Activated naive CD4-positive, alpha-beta T cell treated with anti-CD3 and anti-CD28 coated beads, Interleukin-2, amount 50 U/mL, for 72 hours (primary cell): ENCODE measurements around the gene KRTAP5-8. TPM values are rescaled to one million over a fixed set of nuclear protein-coding genes. Genes with fewer than 3 reads are reported as not detected.
"Not testable (repeated sequence)": the region's sequence is repeated elsewhere in the genome, so short reads cannot be mapped to it uniquely, and the experiment has no call there.

Source experiments
- ATAC-seq, 2 donors: fragments of 150-1000 bp; cut with Tn5 transposase; 2 replicates each; pipeline ENCODE4 v1.10.0; 2021; ENCODE audit warnings: mild to moderate bottlenecking in 2 of 2, moderate library complexity in 2 of 2
- DNase-seq, 2 donors: peaks; one replicate each; pipeline ENCODE4 v3.0.0; 2021 to 2022; ENCODE audit warnings: low spot score in 2 of 2
- H3K27ac Mint-ChIP-seq, 2 donors: one replicate each; pipeline ENCODE4 v1.8.0; 2022; ENCODE audit warnings: mild to moderate bottlenecking in 2 of 2, mixed read lengths in 2 of 2
- H3K36me3 Mint-ChIP-seq, 2 donors: one replicate each; pipeline ENCODE4 v1.8.0; 2022; ENCODE audit warnings: mixed read lengths in 2 of 2
- H3K9me3 Mint-ChIP-seq, 2 donors: one replicate each; pipeline ENCODE4 v1.8.0; 2022; ENCODE audit warnings: mixed read lengths in 2 of 2
- total RNA-seq, 2 donors: library from RNA; stranded (reverse); gene quantifications; one replicate each; pipeline ENCODE4 v1.2.3, GENCODE V29; 2022

Gene KRTAP5-8
- total RNA-seq, 2 donors from 2014 or later, result not detected

DNA sequence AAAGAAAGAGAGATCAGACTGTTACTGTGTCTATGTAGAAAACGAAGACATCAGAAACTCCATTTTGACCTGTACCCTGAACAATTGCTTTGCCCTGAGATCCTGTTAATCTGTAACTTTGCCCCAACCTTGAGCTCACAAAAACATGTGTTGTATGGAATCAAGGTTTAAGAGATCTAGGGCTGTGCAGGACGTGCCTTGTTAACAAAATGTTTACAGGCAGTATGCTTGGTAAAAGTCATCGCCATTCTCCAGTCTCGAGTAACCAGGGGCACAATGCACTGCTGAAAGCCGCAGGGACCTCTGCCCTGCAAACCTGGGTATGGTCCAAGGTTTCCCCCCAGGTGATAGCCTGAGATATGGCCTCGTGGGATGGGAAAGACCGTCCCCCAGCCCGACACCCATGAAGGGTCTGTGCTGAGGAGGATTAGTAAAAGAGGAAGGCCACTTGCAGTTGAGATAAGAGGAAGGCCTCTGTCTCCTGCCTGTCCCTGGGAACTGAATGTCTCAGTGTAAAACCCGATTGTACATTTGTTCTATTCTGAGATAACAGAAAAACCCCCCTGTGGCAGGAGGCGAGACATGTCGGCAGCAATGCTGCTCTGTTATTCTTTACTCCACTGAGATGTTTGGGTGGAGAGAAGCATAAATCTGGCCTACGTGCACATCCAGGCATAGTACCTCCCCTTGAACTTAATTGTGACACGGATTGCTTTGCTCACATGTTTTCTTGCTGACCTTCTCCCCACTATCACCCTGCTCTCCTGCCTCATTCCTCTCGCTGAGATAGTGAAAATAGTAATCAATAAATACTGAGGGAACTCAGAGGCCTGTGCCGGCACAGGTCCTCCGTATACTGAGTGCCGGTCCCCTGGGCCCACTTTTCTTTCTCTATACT, 2.9 kb upstream of the KRTAP5-8 start:
- not testable (repeated sequence) for DNase-seq, H3K27ac Mint-ChIP-seq, H3K9me3 Mint-ChIP-seq, H3K36me3 Mint-ChIP-seq, ATAC-seq

DNA sequence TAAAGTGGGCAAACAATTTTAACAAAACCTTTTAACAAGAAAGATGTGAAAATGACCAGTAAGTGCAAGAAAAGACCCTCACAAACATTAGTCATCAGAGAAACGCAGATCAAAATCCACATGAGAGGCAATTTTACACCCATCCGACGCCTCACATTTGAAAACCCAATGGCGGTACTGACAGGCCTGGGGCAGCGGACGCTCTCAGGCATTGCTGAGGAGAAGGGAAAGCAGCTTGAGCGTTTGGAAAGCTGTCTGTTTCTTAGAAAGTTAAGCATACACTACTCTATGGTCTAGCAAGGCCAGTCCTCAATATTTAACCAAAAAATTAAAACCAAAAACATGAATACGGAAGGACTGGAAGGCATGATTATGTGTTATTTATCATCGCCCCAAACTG, 2.0 kb upstream of the KRTAP5-8 start:
- Mint-ChIP-seq H3K27ac (no peak overlapping the region), H3K9me3 (peaks cover 4% of the 10 kb centered on the region in 2 donors), H3K36me3 (peaks cover 4 to 8% of the 10 kb centered on the region in 2 donors)
- DNase-seq (no peak), ATAC-seq (no peak)

DNA sequence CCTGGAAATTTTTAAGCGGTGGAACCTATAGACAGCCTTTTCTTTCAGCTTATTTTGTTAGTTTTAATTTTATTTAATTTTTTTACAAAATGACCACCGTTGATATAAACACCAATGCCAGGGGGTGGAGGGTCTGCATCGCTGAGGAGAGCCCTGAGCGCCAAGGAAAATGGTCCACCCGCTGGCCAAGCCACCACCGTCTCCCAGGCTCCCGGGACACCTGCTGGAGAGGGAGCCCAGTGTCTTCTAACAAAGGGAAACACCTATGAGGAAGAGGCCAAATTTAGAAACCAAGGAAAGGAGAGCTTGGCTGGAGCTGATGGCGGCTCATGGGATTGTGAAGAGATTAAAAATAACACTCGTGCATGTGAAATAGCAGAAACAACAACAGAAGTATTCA, 288 bp upstream of the KRTAP5-8 start:
- H3K36me3 Mint-ChIP-seq, result peaks cover 13 to 15% of the 10 kb centered on the region in 2 donors
- peaks cover 11 to 16% of the 10 kb centered on the region in 2 donors for H3K9me3 Mint-ChIP-seq
- H3K27ac Mint-ChIP-seq, result no peak overlapping the region
- DNase-seq, result no peak
- no peak for ATAC-seq

DNA sequence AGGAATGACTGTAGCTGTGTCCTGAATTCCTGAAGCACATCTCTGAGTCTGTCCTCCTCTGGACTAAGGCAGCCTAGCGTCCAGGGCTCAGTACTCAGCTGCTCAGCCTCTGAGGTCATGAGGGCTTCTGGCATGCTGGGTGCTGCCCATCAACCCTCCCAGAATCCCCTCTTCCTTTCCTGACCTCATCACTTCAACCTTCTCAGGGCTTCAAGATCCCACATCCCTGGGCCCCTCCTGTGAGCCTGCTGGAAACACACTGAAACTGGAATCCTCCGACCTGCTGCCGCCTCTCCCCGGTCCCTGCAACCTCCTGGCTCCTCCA, 803 bp downstream of the KRTAP5-8 start:
- H3K36me3 Mint-ChIP-seq, result peaks cover 15 to 20% of the 10 kb centered on the region in 2 donors
- ATAC-seq (no peak), DNase-seq (no peak)
- no peak overlapping the region for H3K27ac Mint-ChIP-seq
- H3K9me3 Mint-ChIP-seq, result peaks cover 11 to 16% of the 10 kb centered on the region in 2 donors

DNA sequence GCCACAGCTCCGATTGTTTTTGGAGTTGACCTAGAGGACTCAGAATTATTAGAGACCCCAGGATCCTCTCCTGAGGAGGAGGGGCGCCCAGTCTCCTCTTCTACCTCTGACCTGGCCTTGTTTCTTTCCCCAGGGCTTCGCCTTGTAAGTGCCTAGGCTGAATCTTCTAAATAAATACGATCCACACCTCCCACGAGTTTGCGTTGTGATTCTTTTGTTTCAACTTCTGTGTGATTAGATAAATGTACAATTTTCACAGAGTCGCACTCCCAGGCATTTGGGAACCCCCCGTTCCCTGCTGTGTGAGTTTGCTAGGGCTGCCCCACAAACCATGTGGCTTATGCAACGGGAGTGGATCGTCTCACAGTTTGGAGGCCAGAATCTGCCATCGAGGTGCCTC, 1.2 kb downstream of the KRTAP5-8 start:
- Mint-ChIP-seq H3K27ac (no peak overlapping the region), H3K9me3 (peaks cover 11 to 16% of the 10 kb centered on the region in 2 donors), H3K36me3 (peaks cover 15 to 20% of the 10 kb centered on the region in 2 donors)
- DNase-seq, result no peak
- no peak for ATAC-seq

DNA sequence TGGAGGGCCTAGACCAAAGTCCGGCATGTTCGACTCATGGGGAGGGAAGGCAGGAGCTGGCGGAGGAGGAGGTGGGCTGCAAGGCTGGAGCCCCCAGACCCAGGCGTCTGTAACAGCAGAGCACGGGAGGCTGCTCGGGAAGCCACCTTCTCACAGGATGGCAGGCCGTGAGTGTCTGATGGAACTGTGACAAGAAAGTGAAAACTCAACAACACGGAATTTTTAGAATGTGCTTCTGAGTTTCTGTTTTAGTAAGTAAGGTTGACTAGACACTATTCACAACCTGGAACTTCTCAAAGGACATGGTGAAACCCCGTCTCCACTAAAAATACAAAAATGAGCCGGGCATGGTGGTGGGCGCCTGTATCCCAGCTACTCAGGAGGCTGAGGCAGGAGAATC, 2.1 kb downstream of the KRTAP5-8 start:
- ATAC-seq, H3K27ac Mint-ChIP-seq, DNase-seq: not testable (repeated sequence)
- H3K36me3 Mint-ChIP-seq, result peaks cover 15 to 20% of the 10 kb centered on the region in 2 donors
- H3K9me3 Mint-ChIP-seq, result peaks cover 11 to 16% of the 10 kb centered on the region in 2 donors

DNA sequence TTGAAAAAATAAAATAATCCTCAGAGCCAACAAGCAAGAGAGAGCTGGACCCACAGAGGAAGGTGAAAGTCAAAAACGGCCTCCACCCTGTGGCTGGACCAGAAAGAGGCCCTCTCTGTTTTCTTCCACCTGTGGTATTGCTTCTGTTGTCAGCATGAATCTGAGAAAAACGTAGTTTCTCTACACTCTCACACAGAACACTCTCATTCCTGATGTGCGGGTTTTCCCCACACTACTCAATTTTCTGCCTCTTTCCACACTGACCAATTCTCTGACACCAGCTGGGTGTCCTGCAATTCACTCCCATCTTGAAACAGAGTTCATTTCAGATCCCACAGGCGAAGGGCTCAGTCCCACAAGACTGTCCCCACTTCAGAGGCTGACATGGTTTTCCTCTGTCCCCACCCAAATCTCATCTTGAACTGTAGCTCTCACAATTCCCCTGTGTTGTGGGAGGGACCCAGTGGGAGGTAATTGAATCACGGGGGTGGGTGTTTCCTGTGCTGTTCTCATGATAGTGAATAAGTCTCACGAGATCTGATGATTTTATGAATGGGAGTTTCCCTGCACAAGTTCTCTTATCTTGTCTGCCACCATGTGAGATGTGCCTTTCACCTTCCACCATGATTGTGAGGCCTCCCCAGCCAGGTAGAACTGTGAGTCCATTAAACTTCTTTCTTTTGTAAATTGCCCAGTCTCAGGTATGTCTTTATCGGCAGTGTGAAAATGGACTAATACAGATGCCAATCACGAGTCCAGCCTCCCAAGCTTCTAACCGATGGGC, 2.9 kb downstream of the KRTAP5-8 start:
- Mint-ChIP-seq H3K36me3 (peaks cover 15 to 20% of the 10 kb centered on the region in 2 donors), H3K9me3 (peaks cover 11 to 16% of the 10 kb centered on the region in 2 donors), H3K27ac (peak overlapping the region in 1 of 2 donors; percentile 26)
- DNase-seq, result not testable (repeated sequence)
- ATAC-seq, result peak; percentile 50 to 56

DNA sequence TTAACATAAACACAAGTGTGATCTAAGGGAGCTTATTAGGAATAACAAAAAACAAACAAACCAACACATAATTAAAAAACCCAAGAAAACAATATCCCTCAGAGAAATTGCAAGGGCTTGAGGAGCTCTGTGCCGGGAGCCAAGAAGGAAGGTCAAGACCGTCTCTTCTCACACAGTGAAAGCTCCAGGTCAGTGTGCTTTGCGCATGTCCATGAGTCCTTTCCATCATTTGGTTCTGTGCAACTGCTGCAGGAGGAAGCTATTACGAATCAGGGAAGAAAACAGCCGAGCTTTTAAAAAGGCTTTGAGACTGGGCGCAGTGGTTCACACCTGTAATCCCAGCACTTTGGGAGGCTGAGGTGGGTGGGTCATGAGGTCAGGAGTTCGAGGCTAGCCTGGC, 4.6 kb downstream of the KRTAP5-8 start:
- peaks cover 11 to 16% of the 10 kb centered on the region in 2 donors for H3K9me3 Mint-ChIP-seq
- DNase-seq (no peak), ATAC-seq (no peak)
- peaks cover 11 to 20% of the 10 kb centered on the region in 2 donors for H3K36me3 Mint-ChIP-seq
- H3K27ac Mint-ChIP-seq, result peak overlapping the region in 1 of 2 donors; percentile 58

DNA sequence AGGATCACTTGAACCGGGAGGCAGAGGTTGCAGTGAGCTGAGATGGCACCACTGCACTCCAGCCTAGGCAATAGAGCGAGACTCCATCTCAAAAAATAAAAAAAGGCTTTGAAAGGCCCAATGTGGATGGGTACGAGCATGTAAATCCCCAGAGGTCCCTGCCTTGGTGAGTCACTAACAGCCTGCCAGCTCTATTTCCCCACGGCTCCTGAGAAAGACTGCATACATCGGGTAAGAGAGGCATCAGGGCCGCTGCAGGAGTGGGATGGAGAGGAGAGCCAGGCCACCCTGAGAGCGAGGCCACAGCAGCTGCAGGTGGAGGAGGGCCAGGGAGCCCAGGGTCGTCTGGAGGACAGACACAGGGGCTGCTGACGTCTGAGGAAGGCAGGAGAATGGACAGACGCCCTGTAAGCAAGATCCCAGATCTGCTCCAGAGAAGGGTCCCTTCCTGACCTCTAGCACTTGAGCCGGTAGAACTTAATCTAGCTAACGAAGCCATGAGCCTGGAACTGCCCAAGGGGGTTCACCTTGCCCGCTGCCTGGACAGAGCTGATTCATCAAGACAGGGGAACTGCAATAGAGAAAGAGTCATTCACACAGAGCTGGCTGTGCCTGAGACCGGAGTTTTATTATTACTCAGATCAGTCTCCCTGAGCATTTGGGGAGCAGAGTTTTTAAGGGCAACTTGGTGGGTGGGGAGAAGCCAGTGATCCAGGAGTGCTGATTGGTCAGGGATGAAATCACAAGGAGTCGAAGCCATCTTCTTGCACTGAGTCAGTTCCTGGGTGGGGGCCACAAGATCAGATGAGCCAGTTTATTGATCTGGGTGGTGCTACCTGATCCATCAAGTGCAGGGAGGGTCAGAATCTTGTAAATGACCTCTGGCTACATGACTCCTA, 5.3 kb downstream of the KRTAP5-8 start:
- DNase-seq (peak in 1 of 2 donors; percentile 63), ATAC-seq (peak; percentile 28 to 82)
- Mint-ChIP-seq H3K27ac (peak overlapping the region; percentile 31 to 58), H3K9me3 (peaks cover 11 to 16% of the 10 kb centered on the region in 2 donors), H3K36me3 (peaks cover 11 to 20% of the 10 kb centered on the region in 2 donors)

DNA sequence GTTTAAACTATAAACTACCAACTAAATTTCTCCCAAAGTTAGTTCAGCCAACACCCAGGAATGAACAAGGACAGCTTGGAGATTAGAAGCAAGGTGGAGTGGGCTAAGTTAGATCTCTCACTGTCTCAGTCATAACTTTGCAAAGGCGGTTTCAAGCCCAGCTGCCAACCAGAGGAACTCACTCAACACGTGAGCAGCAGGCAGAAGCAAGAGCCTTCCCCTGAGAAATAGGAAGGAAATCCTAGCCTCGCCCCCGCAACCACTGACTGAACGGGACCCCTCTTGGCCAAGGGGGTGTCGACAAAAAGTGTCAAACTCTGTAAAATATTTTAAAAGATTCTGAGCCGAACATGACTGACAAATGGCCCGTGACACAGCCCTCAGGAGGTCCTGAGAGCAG, 6.0 kb downstream of the KRTAP5-8 start:
- Mint-ChIP-seq H3K36me3 (peaks cover 11 to 20% of the 10 kb centered on the region in 2 donors), H3K9me3 (peaks cover 11 to 16% of the 10 kb centered on the region in 2 donors), H3K27ac (peak overlapping the region in 1 of 2 donors; percentile 32)
- DNase-seq (no peak), ATAC-seq (peak in 1 of 2 donors; percentile 20)

DNA sequence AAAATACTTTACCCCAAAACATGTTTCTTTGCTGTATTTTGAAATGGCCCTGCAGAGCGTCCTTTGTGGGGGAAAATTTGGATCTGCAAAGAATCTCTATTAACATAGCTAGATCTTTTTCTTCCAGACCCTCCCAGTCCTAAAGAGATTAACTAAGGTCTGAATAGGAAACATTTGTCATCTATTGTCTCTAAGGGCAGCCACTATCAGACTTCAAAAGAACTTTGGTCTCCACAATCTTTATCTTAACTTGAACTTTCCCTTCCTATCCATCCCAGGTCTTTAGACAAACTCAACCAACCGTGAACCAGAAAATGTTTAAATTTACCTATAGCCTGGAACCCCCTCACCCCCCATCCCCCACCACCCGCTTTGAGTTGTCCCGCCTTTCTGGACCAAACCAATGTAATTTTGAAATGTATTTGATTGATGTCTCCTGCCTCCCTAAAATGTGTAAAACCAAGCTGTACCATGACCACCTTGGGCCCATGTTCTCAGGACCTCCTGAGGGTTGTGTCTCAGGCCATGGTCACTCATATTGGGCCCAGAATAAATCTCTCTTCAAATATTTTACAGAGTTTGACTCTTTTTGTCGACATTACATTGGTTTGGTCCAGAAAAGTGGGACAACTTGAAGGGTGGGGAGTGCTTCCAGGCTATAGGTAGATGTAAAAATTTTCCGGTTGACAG, 6.8 kb downstream of the KRTAP5-8 start:
- Mint-ChIP-seq H3K9me3 (peaks cover 11 to 16% of the 10 kb centered on the region in 2 donors), H3K27ac (peak overlapping the region in 1 of 2 donors; percentile 32), H3K36me3 (peaks cover 11 to 20% of the 10 kb centered on the region in 2 donors)
- ATAC-seq (no peak), DNase-seq (no peak)

DNA sequence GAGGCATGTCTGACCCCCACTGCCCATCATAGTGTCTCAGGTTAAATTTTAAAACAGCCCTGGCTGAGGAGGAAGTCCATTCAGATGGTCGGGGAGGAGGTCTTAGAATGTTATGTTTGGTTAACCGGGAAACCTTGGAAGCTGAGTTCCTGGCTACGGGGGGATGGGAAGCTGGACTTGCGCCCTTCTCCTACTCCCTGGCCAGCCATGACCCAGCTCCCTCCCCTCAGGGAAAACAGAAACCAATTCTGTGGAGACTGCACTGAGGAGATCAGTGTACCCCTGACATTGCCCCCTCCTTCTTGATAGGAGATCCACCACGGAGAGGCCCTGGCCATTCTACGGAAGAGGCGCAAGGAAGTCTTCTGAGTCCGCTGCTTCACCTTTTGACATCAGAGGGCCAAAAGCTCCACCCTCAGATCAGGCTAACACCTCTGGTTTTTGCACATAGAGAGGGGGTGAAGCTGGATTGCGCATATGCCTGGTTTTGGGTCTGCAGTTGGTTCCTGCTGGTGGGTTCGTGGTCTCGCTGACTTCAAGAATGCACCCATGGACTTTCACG, 7.7 kb downstream of the KRTAP5-8 start:
- ATAC-seq, result no peak
- Mint-ChIP-seq H3K27ac (no peak overlapping the region), H3K36me3 (peaks cover 11 to 20% of the 10 kb centered on the region in 2 donors), H3K9me3 (peaks cover 11 to 16% of the 10 kb centered on the region in 2 donors)
- no peak for DNase-seq

DNA sequence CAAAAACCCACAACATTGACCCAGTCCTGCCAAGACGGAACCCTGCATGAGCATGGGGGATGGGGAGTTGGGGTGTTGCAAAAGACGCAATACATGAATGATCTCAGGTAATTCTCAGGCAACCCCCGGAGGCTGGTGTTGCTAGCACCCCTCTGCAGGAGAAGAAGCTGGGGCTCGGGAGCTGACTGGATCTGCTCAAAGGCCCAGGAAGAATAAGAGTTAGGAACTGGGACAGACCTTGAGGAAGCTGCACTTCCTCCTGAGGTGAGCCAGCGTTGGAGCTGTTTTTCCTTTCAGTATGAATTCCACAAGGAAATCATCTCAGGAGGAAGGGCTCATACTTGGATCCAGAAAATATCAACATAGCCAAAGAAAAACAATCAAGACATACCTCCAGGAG, 10.3 kb downstream of the KRTAP5-8 start, which contains the start of gene KRTAP5-9:
KRTAP5-9 (plus strand) TSS at position 301 of the 400 bp plus-strand sequence. CDS start 238 bp downstream, outside the sequence.
- Mint-ChIP-seq H3K36me3 (peaks cover 0 to 3% of the 10 kb centered on the region in 2 donors), H3K27ac (no peak within 1 kb of the TSS), H3K9me3 (no peaks in the 10 kb centered on the region)
- no peak for DNase-seq
- no peak for ATAC-seq

DNA sequence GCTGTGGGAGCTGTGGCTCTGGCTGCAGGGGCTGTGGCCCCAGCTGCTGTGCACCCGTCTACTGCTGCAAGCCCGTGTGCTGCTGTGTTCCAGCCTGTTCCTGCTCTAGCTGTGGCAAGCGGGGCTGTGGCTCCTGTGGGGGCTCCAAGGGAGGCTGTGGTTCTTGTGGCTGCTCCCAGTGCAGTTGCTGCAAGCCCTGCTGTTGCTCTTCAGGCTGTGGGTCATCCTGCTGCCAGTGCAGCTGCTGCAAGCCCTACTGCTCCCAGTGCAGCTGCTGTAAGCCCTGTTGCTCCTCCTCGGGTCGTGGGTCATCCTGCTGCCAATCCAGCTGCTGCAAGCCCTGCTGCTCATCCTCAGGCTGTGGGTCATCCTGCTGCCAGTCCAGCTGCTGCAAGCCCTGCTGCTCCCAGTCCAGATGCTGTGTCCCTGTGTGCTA, 10.9 kb downstream of the KRTAP5-8 start:
- DNase-seq (no peak), ATAC-seq (no peak)
- H3K27ac Mint-ChIP-seq, result no peak overlapping the region
- no peaks in the 10 kb centered on the region for H3K9me3 Mint-ChIP-seq
- H3K36me3 Mint-ChIP-seq, result no peaks in the 10 kb centered on the region

DNA sequence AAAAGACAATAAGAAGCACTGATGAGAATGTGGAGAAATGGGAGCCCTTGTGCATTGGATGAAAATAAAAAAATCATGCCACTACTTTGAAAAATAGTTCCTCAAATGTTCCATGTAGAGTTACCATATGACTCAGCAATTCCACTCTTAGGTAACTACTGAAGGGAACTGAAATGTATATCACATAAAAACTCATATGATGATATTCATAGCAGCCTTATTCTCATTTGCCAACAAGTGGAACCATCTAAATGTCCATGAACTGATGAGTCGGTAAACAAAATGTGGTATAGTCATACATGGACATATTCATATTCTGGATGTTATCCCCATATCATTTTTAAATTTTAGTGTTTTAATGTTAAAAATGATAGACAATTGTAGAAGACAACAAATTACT, 13.9 kb downstream of the KRTAP5-8 start:
- H3K9me3 Mint-ChIP-seq, result no peaks in the 10 kb centered on the region
- ATAC-seq (peak in 1 of 2 donors; percentile 61), DNase-seq (no peak)
- no peak overlapping the region for H3K27ac Mint-ChIP-seq
- H3K36me3 Mint-ChIP-seq, result no peaks in the 10 kb centered on the region
